Measurements from ENCODE around the gene RBBP5.
A peak's percentile ranks its signal among the peaks of the same experiment; 100 is the strongest.
"Not testable (repeated sequence)": the region's sequence is repeated elsewhere in the genome, so short reads cannot be mapped to it uniquely, and the experiment has no call there.

RBBP5 gene

GRCh38 chr1:205121660-205122488, at the start of gene RBBP5:
Gene RBBP5 (minus strand): TSS chr1:205121978. CDS start chr1:205121873, 105 bp downstream.
- peak; percentile 98 for DNase-seq (ENCODE audit: low spot score)

GRCh38 chr1:205171369-205171768, 49.6 kb upstream of the RBBP5 start:
- DNase-seq (ENCODE audit: low spot score): no peak

- no peak for DNase-seq (ENCODE audit: low spot score)
Observed at GRCh38 chr1:205170532-205171269, 48.9 kb upstream of the RBBP5 start.

GRCh38 chr1:205169248-205169647, 47.5 kb upstream of the RBBP5 start:
- no peak for DNase-seq (ENCODE audit: low spot score)

- no peak for DNase-seq (ENCODE audit: low spot score)
Observed at GRCh38 chr1:205168291-205168690, 46.5 kb upstream of the RBBP5 start.

- DNase-seq (ENCODE audit: low spot score): no peak
Observed at GRCh38 chr1:205162301-205162700, 40.5 kb upstream of the RBBP5 start.

- no peak for DNase-seq (ENCODE audit: low spot score)
Observed at GRCh38 chr1:205161076-205161475, 39.3 kb upstream of the RBBP5 start.

- DNase-seq (ENCODE audit: low spot score): no peak
Observed at GRCh38 chr1:205158048-205158616, 36.4 kb upstream of the RBBP5 start.

- not testable (repeated sequence) for DNase-seq (ENCODE audit: low spot score)
Observed at GRCh38 chr1:205155665-205156377, 34.0 kb upstream of the RBBP5 start.

GRCh38 chr1:205152505-205152904, 30.7 kb upstream of the RBBP5 start:
- no peak for DNase-seq (ENCODE audit: low spot score)

GRCh38 chr1:205150651-205151428, 29.1 kb upstream of the RBBP5 start:
- no peak for DNase-seq (ENCODE audit: low spot score)

- no peak for DNase-seq (ENCODE audit: low spot score)
Observed at GRCh38 chr1:205147191-205147835, 25.5 kb upstream of the RBBP5 start.

GRCh38 chr1:205144751-205145150, 23.0 kb upstream of the RBBP5 start:
- peak; percentile 38 for DNase-seq (ENCODE audit: low spot score)

- no peak for DNase-seq (ENCODE audit: low spot score)
Observed at GRCh38 chr1:205144046-205144720, 22.4 kb upstream of the RBBP5 start.

GRCh38 chr1:205142102-205142469, 20.3 kb upstream of the RBBP5 start:
- no peak for DNase-seq (ENCODE audit: low spot score)

- DNase-seq (ENCODE audit: low spot score): peak; percentile 65
Observed at GRCh38 chr1:205141236-205142101, 19.7 kb upstream of the RBBP5 start.

GRCh38 chr1:205140113-205140512, 18.3 kb upstream of the RBBP5 start:
- DNase-seq (ENCODE audit: low spot score): no peak

GRCh38 chr1:205137901-205138300, 16.1 kb upstream of the RBBP5 start:
- no peak for DNase-seq (ENCODE audit: low spot score)

- DNase-seq (ENCODE audit: low spot score): no peak
Observed at GRCh38 chr1:205133287-205133686, 11.5 kb upstream of the RBBP5 start.
